Endothelial cell (in vitro differentiated cells): ENCODE data around the gene KCNJ6. TPM values are rescaled to one million over a fixed set of nuclear protein-coding genes. Genes with fewer than 3 reads are reported as not detected.
"Not testable (repeated sequence)": the region's sequence is repeated elsewhere in the genome, so short reads cannot be mapped to it uniquely, and the experiment has no call there.

Experiments used
- DNase-seq: peaks from one replicate; pipeline ENCODE4 v3.0.0; 2021; ENCODE audit warnings: low spot score
- H3K27ac Mint-ChIP-seq: one replicate; pipeline ENCODE4 v1.8.0; 2021; ENCODE audit warnings: mixed read lengths, inconsistent platforms; ENCODE audit not compliant: unreplicated experiment
- H3K27me3 Mint-ChIP-seq: one replicate; pipeline ENCODE4 v1.8.0; 2021; ENCODE audit warnings: mild to moderate bottlenecking, moderate library complexity, mixed read lengths, inconsistent platforms; ENCODE audit not compliant: unreplicated experiment
- H3K36me3 Mint-ChIP-seq: one replicate; pipeline ENCODE4 v1.8.0; 2021; ENCODE audit warnings: mild to moderate bottlenecking, low read depth, mixed read lengths, inconsistent platforms; ENCODE audit not compliant: unreplicated experiment
- H3K4me1 Mint-ChIP-seq: one replicate; pipeline ENCODE4 v1.8.0; 2021; ENCODE audit warnings: mild to moderate bottlenecking, mixed read lengths, inconsistent platforms; ENCODE audit not compliant: unreplicated experiment
- H3K4me3 Mint-ChIP-seq: one replicate; pipeline ENCODE4 v1.8.0; 2021; ENCODE audit warnings: mild to moderate bottlenecking, mixed read lengths, inconsistent platforms; ENCODE audit not compliant: unreplicated experiment
- H3K9me3 Mint-ChIP-seq: one replicate; pipeline ENCODE4 v1.8.0; 2021; ENCODE audit warnings: mixed read lengths, inconsistent platforms; ENCODE audit not compliant: unreplicated experiment
- total RNA-seq: library from RNA; stranded (reverse); fragmentation: NEBNext Ultra II Directional; extraction: Animal tissue kit (Norgen Biotek cat#: 25700); gene quantifications from one replicate; pipeline ENCODE4 v1.2.1, GENCODE V29; 2021; ENCODE audit not compliant: unreplicated experiment
- TF ChIP-seq, protein P1 (sequence below): fragments of 200-600 bp; sonication (generic); IDR thresholded peaks from one replicate; pipeline ENCODE4 v1.5.0; 2021; ENCODE audit warnings: antibody characterized with exemption; ENCODE audit not compliant: unreplicated experiment

KCNJ6 gene
- total RNA-seq, 1 donor from 2014 or later: 0.41 TPM

DNA sequence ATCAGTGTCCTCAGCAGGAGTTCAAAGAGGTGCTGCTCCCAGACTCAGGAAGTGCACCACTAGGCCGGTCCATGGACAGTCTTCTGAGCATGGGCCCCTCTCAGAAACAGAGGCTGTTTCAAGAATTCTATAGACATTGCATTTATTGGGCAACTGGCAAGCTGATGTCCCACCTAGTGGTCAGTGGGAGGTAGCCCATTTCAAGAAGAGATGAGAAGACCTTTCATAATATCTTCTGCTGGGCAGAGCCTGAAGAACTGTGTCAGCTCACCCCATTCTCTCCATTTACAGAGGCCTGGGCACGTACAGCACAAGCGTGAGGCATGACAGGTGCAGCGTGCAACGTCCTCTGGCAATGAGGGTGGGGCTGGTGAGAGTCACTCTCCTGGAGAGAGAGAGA lies 333.7 kb downstream of the KCNJ6 start:
- Mint-ChIP-seq H3K4me1 (peaks cover 8% of the 10 kb centered on the region), H3K9me3 (peaks cover 10% of the 10 kb centered on the region), H3K4me3 (no peak overlapping the region), H3K27ac (no peak overlapping the region), H3K27me3 (peaks cover 3% of the 10 kb centered on the region), H3K36me3 (peaks cover 14% of the 10 kb centered on the region)
- peak; percentile 23 for DNase-seq
- TF ChIP-seq, protein P1, sequence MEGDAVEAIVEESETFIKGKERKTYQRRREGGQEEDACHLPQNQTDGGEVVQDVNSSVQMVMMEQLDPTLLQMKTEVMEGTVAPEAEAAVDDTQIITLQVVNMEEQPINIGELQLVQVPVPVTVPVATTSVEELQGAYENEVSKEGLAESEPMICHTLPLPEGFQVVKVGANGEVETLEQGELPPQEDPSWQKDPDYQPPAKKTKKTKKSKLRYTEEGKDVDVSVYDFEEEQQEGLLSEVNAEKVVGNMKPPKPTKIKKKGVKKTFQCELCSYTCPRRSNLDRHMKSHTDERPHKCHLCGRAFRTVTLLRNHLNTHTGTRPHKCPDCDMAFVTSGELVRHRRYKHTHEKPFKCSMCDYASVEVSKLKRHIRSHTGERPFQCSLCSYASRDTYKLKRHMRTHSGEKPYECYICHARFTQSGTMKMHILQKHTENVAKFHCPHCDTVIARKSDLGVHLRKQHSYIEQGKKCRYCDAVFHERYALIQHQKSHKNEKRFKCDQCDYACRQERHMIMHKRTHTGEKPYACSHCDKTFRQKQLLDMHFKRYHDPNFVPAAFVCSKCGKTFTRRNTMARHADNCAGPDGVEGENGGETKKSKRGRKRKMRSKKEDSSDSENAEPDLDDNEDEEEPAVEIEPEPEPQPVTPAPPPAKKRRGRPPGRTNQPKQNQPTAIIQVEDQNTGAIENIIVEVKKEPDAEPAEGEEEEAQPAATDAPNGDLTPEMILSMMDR: peak; percentile 65

DNA sequence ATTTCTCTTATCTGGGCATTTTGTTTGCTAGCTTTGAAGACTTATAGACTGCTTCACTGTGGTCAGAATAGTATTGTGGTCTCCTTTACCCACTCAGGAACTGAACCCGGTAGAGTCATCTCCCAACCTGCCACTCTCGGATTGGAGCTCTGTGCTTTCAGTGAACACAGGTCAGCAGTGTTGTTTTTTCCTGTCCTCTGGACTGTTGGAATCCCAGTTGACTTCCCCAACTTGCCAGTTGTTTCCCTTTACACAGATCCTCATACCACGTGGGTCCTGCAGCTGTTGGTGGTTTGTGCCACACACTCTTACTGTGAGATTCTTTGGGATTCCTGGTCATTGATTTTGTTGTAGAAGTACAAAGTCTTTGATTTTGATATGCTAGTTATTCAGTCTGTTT lies 335.6 kb downstream of the KCNJ6 start:
- Mint-ChIP-seq H3K9me3 (peaks cover 10% of the 10 kb centered on the region), H3K27ac (peak overlapping the region; percentile 83), H3K4me1 (peaks cover 8% of the 10 kb centered on the region), H3K27me3 (peaks cover 3% of the 10 kb centered on the region), H3K36me3 (peaks cover 14% of the 10 kb centered on the region), H3K4me3 (no peak overlapping the region)
- peak; percentile 15 for DNase-seq
- TF ChIP-seq, protein P1: no peak

DNA sequence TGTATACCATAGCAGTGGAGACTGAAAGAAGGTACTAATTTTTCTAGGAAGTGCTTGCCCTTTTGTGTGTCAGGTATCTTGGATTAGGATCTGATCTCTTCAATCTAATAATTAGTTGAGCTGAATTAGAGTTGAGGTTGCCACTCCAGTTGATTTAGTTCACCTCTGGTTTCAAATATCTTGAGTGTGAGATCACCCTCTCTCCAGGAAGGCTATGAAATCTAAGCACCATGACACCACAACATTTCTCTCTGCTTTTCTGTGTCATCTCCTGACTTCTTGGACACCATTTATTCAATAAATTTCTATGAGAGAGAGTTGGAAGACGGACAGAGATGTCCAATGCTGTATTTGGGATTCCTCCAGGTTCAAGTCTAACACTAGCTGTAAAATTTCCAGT lies 336.9 kb downstream of the KCNJ6 start:
- Mint-ChIP-seq H3K4me3 (no peak overlapping the region), H3K36me3 (peaks cover 14% of the 10 kb centered on the region), H3K27me3 (peaks cover 3% of the 10 kb centered on the region), H3K27ac (no peak overlapping the region), H3K4me1 (peaks cover 8% of the 10 kb centered on the region), H3K9me3 (peaks cover 10% of the 10 kb centered on the region)
- DNase-seq: no peak
- TF ChIP-seq, protein P1: no peak

DNA sequence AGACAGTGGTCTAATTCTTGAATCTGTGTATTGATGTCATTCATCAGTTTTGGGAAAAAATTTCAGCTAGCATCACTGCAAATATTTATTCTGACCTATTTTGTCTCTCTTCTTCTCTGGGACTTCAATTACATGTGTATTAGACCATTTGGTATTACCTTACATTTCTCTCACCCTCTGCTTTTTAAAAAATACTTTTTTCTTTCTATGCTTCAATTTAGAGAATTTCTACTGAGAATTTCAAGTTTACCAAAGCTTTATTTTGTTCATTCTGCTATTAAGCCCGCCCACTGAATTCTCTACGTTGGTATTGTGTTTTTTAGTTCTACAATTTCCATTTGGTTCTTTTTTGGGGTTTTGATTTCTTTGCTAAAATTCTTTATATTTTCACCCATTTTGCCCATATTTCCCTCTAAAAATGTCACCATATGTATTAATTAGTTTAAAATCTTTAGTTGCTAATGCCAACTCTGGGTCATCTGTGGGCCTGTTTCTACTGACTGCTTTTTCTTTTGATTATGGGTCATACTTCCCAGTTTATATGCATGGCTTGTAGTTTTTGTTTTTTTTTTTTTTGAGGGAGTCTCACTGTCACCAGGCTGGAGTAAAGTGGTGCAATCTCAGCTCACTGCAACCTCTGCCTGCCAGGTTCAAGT lies 337.7 kb downstream of the KCNJ6 start:
- H3K36me3 Mint-ChIP-seq: peaks cover 14% of the 10 kb centered on the region
- H3K4me3 Mint-ChIP-seq: no peak overlapping the region
- peaks cover 3% of the 10 kb centered on the region for H3K27me3 Mint-ChIP-seq
- TF ChIP-seq, protein P1: no peak
- H3K9me3 Mint-ChIP-seq: peaks cover 10% of the 10 kb centered on the region
- H3K27ac Mint-ChIP-seq: no peak overlapping the region
- no peak for DNase-seq
- H3K4me1 Mint-ChIP-seq: peaks cover 8% of the 10 kb centered on the region

DNA sequence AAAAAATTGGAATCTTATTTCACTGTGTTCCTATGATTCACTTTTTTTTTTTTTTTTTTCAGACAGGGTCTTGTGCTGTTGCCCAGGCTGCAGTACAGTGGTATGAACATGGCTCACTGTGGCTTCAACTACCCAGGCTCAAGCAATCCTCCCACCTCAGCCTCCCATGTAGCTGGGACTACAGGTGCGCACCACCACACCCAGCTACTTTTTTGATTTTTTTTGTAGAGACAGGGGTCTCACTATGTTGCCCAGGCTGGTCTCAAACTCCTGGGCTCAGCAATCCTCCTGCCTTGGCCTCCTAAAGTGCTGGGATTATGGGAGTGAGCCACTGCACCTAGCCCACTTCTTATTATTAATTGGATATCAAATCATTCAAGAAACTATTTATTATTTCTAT lies 339.3 kb downstream of the KCNJ6 start:
- Mint-ChIP-seq H3K9me3 (peaks cover 10% of the 10 kb centered on the region), H3K36me3 (peaks cover 14% of the 10 kb centered on the region)
- DNase-seq, H3K4me3 Mint-ChIP-seq, H3K4me1 Mint-ChIP-seq, H3K27ac Mint-ChIP-seq, H3K27me3 Mint-ChIP-seq: not testable (repeated sequence)
